Activated CD4-positive, alpha-beta T cell treated with anti-CD3 and anti-CD28 coated beads, Interleukin-2, amount 50 U/mL, for 16 hours (primary cell): ENCODE results near the gene PPP2R5E.
"Not testable (repeated sequence)": the region's sequence is repeated elsewhere in the genome, so short reads cannot be mapped to it uniquely, and the experiment has no call there.

ENCODE experiments used
- DNase-seq: peaks from one replicate; pipeline ENCODE4 v3.0.0-alpha.2; 2020

PPP2R5E gene

GRCh38 chr14:63426838-63427352, 116.3 kb downstream of the PPP2R5E start:
- DNase-seq = no peak

- no peak for DNase-seq
These were observed 119.3 kb downstream of the PPP2R5E start for GRCh38 chr14:63423889-63424288.

- DNase-seq = no peak
These were observed 119.8 kb downstream of the PPP2R5E start for GRCh38 chr14:63423381-63423780.

GRCh38 chr14:63421919-63422318, 121.3 kb downstream of the PPP2R5E start:
- no peak for DNase-seq

GRCh38 chr14:63421226-63421625, 122.0 kb downstream of the PPP2R5E start:
- DNase-seq = no peak

- no peak for DNase-seq
These were observed 125.2 kb downstream of the PPP2R5E start for GRCh38 chr14:63418020-63418419.

- DNase-seq = no peak
These were observed 130.2 kb downstream of the PPP2R5E start for GRCh38 chr14:63413009-63413408.

GRCh38 chr14:63406333-63406732, 136.8 kb downstream of the PPP2R5E start:
- no peak for DNase-seq

GRCh38 chr14:63405715-63406114, 137.5 kb downstream of the PPP2R5E start:
- no peak for DNase-seq

- no peak for DNase-seq
These were observed 138.3 kb downstream of the PPP2R5E start for GRCh38 chr14:63404906-63405305.

GRCh38 chr14:63401646-63402045, 141.5 kb downstream of the PPP2R5E start:
- no peak for DNase-seq

GRCh38 chr14:63398952-63399351, 144.2 kb downstream of the PPP2R5E start:
- peak; percentile 2 for DNase-seq

- no peak for DNase-seq
These were observed 148.3 kb downstream of the PPP2R5E start for GRCh38 chr14:63394841-63395240.

GRCh38 chr14:63394432-63394831, 148.7 kb downstream of the PPP2R5E start:
- no peak for DNase-seq

GRCh38 chr14:63393012-63393411, 150.2 kb downstream of the PPP2R5E start:
- DNase-seq = no peak

GRCh38 chr14:63392236-63392635, 150.9 kb downstream of the PPP2R5E start:
- no peak for DNase-seq

- peak; percentile 57 for DNase-seq
These were observed 154.3 kb downstream of the PPP2R5E start for GRCh38 chr14:63388766-63389431.

GRCh38 chr14:63387711-63388110, 155.5 kb downstream of the PPP2R5E start:
- no peak for DNase-seq

- peak; percentile 46 for DNase-seq
These were observed 159.3 kb downstream of the PPP2R5E start for GRCh38 chr14:63383776-63384367.

GRCh38 chr14:63378444-63378843, 164.7 kb downstream of the PPP2R5E start:
- no peak for DNase-seq

- DNase-seq = no peak
These were observed 167.4 kb downstream of the PPP2R5E start for GRCh38 chr14:63375769-63376168.

GRCh38 chr14:63371613-63372012, 171.6 kb downstream of the PPP2R5E start:
- not testable (repeated sequence) for DNase-seq

GRCh38 chr14:63371033-63371432, 172.1 kb downstream of the PPP2R5E start:
- peak; percentile 21 for DNase-seq

GRCh38 chr14:63367742-63368364, 175.3 kb downstream of the PPP2R5E start:
- no peak for DNase-seq
